Measurements from ENCODE around the gene PWWP2B. TPM values are rescaled to one million over a fixed set of nuclear protein-coding genes. Genes with fewer than 3 reads are reported as not detected.

Gene PWWP2B
- total and polyA plus RNA-seq, 2 of the 8 experiments (the other 6 are each of a cell fraction or from before 2014, with no cell fraction given), result 5.3 to 10.8 TPM

- TF ChIP-seq RXRA (IDR thresholded peaks at IDR 0.05; ENCODE audit: insufficient read depth, low read depth, low read length) (no peak), SP2 (IDR thresholded peaks at IDR 0.05; ENCODE audit: low read length) (no peak), CEBPB (IDR thresholded peaks at IDR 0.05; ENCODE audit: low read depth, low read length) (no peak), CBX8 (IDR thresholded peaks at IDR 0.05; ENCODE audit: borderline replicate concordance, low read depth, low read length) (no peak), CBX5 (IDR thresholded peaks at IDR 0.05; ENCODE audit: low read depth, low read length) (no peak), ATF3 (IDR thresholded peaks at IDR 0.05; ENCODE audit: insufficient read depth, low read depth, low read length) (no peak), CTCF (IDR thresholded peaks at IDR 0.05; ENCODE audit: control extremely low read depth in 1 of 3, insufficient read depth in 1 of 3, low read depth in 1 of 3, low read length in 3 of 3) (no peak)
Measured at GRCh38 chr10:132390921-132391675, 5.9 kb upstream of the PWWP2B start (continued).

Measured in H1 (cell line).